SK-N-SH treated with all-trans-retinoic acid at 6 μM for 48 hours (cell line): ENCODE measurements around the gene SEZ6L.
A peak's percentile ranks its signal among the peaks of the same experiment; 100 is the strongest.

ENCODE experiments used
- ATAC-seq: fragments of 200-7000 bp; cut with Tn5 transposase; 3 replicates; pipeline ENCODE4 v1.9.1; 2020; ENCODE audit warnings: mild to moderate bottlenecking, moderate library complexity
- ARNTL ChIP-seq: fragments of 450-650 bp; formaldehyde crosslinking; IDR thresholded peaks from 2 replicates; pipeline ENCODE4 v1.5.0; 2020; ENCODE audit warnings: low read depth, mild to moderate bottlenecking, moderate library complexity, borderline replicate concordance
- BACH2 ChIP-seq: fragments of 250-450 bp; sonication (Bioruptor Pico); IDR thresholded peaks from 2 replicates; pipeline ENCODE4 v1.9.0; 2021; ENCODE audit warnings: mild to moderate bottlenecking, borderline replicate concordance
- CSRNP3 ChIP-seq: fragments of 250-450 bp; sonication (Bioruptor Pico); IDR thresholded peaks from 2 replicates; pipeline ENCODE4 v1.5.1; 2021; ENCODE audit warnings: mild to moderate bottlenecking, moderate library complexity
- ESRRG ChIP-seq: fragments of 250-450 bp; sonication (Bioruptor Pico); IDR thresholded peaks from 2 replicates; pipeline ENCODE4 v1.6.1; 2021; ENCODE audit warnings: mild to moderate bottlenecking
- GLIS3 ChIP-seq: fragments of 250-450 bp; sonication (Bioruptor Pico); IDR thresholded peaks from 2 replicates; pipeline ENCODE4 v1.5.0; 2020; ENCODE audit warnings: mild to moderate bottlenecking, moderate library complexity
- ISL1 ChIP-seq: fragments of 250-450 bp; sonication (Bioruptor Pico); IDR thresholded peaks from 2 replicates; pipeline ENCODE4 v2.1.2; 2022; ENCODE audit warnings: mild to moderate bottlenecking, moderate library complexity
- OSR1 ChIP-seq: fragments of 250-450 bp; sonication (Bioruptor Pico); IDR thresholded peaks from 2 replicates; pipeline ENCODE4 v1.8.0; 2022; ENCODE audit warnings: moderate library complexity, mild to moderate bottlenecking, inconsistent platforms
- PATZ1 ChIP-seq: fragments of 250-450 bp; sonication (Bioruptor Pico); IDR thresholded peaks from 2 replicates; pipeline ENCODE4 v1.8.0; 2020; ENCODE audit warnings: mild to moderate bottlenecking, moderate library complexity, borderline replicate concordance
- PPARA ChIP-seq: fragments of 250-450 bp; sonication (Bioruptor Pico); IDR thresholded peaks from 2 replicates; pipeline ENCODE4 v1.5.0; 2020; ENCODE audit warnings: mild to moderate bottlenecking, borderline replicate concordance
- RARB ChIP-seq: fragments of 250-450 bp; sonication (Bioruptor Pico); IDR thresholded peaks from 2 replicates; pipeline ENCODE4 v1.8.0; 2021; ENCODE audit warnings: mild to moderate bottlenecking, moderate library complexity
- SNAI2 ChIP-seq: fragments of 250-450 bp; sonication (Bioruptor Pico); IDR thresholded peaks from 2 replicates; pipeline ENCODE4 v1.5.0; 2020; ENCODE audit warnings: mild to moderate bottlenecking, moderate library complexity
- TCF4 ChIP-seq: fragments of 250-450 bp; sonication (Bioruptor Pico); IDR thresholded peaks from 2 replicates; pipeline ENCODE4 v1.8.0; 2021; ENCODE audit warnings: mild to moderate bottlenecking, moderate library complexity, borderline replicate concordance
- ZC3H10 ChIP-seq: fragments of 250-450 bp; sonication (Bioruptor Pico); IDR thresholded peaks from 2 replicates; pipeline ENCODE4 v1.5.1; 2021; ENCODE audit warnings: mild to moderate bottlenecking, moderate library complexity
- ZFP3 ChIP-seq: fragments of 250-450 bp; sonication (Bioruptor Pico); IDR thresholded peaks from 2 replicates; pipeline ENCODE4 v1.5.0; 2020; ENCODE audit warnings: mild to moderate bottlenecking, moderate library complexity
- ZFP30 ChIP-seq: fragments of 450-650 bp; formaldehyde crosslinking; IDR thresholded peaks from 2 replicates; pipeline ENCODE4 v1.5.0; 2022; ENCODE audit warnings: mild to moderate bottlenecking, moderate library complexity
- ZNF70 ChIP-seq: fragments of 450-650 bp; formaldehyde crosslinking; IDR thresholded peaks from 2 replicates; pipeline ENCODE4 v1.5.0; 2020; ENCODE audit warnings: mild to moderate bottlenecking, moderate library complexity
- ZNF8 ChIP-seq: fragments of 450-650 bp; formaldehyde crosslinking; IDR thresholded peaks from 2 replicates; pipeline ENCODE4 v1.5.0; 2020; ENCODE audit warnings: mild to moderate bottlenecking, moderate library complexity
- TF ChIP-seq, protein P1 (sequence below): fragments of 250-450 bp; sonication (Bioruptor Pico); IDR thresholded peaks from 2 replicates; pipeline ENCODE4 v1.5.1; 2020; ENCODE audit warnings: low read depth, mild to moderate bottlenecking, moderate library complexity
- TF ChIP-seq, protein P2 (sequence below): fragments of 250-450 bp; sonication (Bioruptor Pico); IDR thresholded peaks from 2 replicates; pipeline ENCODE4 v1.8.0; 2021; ENCODE audit warnings: low read depth, mild to moderate bottlenecking, moderate library complexity, borderline replicate concordance

SEZ6L gene

DNA sequence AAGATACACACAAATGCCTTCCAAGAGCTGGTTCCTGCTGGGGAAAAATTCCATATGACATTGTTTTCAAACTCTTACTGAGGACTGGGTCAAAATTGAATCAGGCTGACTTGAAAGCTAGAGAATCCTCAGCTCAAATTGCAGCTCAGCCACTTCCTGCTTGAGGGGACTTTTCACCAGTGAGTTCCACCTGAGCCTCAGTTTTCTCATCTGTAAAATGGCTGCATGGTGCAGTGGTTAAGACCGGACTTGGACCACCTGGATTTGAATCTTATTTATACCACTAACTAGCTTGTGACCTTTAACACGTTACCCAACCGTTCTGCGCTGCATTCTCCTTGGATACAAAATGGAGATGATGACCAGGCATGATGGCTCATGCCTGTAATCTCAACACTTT, 189.9 kb downstream of the SEZ6L start:
- no peak for ATAC-seq
- TF ChIP-seq ARNTL (CRISPR knock-in tag) (no peak), SNAI2 (CRISPR knock-in tag) (no peak), PATZ1 (CRISPR knock-in tag) (no peak), ZNF8 (CRISPR knock-in tag) (no peak), GLIS3 (CRISPR knock-in tag) (no peak), RARB (CRISPR knock-in tag) (no peak), ZNF70 (CRISPR knock-in tag) (no peak), PPARA (CRISPR knock-in tag) (no peak), OSR1 (CRISPR knock-in tag) (no peak), ISL1 (no peak), BACH2 (CRISPR knock-in tag) (no peak), CSRNP3 (CRISPR knock-in tag) (no peak)
- TF ChIP-seq, protein P1, sequence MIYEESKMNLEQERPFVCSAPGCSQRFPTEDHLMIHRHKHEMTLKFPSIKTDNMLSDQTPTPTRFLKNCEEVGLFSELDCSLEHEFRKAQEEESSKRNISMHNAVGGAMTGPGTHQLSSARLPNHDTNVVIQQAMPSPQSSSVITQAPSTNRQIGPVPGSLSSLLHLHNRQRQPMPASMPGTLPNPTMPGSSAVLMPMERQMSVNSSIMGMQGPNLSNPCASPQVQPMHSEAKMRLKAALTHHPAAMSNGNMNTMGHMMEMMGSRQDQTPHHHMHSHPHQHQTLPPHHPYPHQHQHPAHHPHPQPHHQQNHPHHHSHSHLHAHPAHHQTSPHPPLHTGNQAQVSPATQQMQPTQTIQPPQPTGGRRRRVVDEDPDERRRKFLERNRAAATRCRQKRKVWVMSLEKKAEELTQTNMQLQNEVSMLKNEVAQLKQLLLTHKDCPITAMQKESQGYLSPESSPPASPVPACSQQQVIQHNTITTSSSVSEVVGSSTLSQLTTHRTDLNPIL: no peak

- TF ChIP-seq GLIS3 (CRISPR knock-in tag) (no peak), ZFP3 (no peak), CSRNP3 (CRISPR knock-in tag) (no peak), ESRRG (no peak), RARB (CRISPR knock-in tag) (no peak), ZNF8 (CRISPR knock-in tag) (no peak), ISL1 (no peak), TCF4 (CRISPR knock-in tag) (no peak)
- TF ChIP-seq, protein P1: no peak
- peak; percentile 69 for ATAC-seq
These were observed 191.1 kb downstream of the SEZ6L start for GRCh38 chr22:26360169-26360885.

GRCh38 chr22:26362471-26362870, 193.2 kb downstream of the SEZ6L start:
- TF ChIP-seq, protein P1: no peak
- TF ChIP-seq GLIS3 (CRISPR knock-in tag): no peak
- TF ChIP-seq ZFP30 (CRISPR knock-in tag): no peak
- TF ChIP-seq TCF4 (CRISPR knock-in tag): no peak
- TF ChIP-seq OSR1 (CRISPR knock-in tag): no peak
- no peak for TF ChIP-seq RARB (CRISPR knock-in tag)
- TF ChIP-seq ISL1: no peak
- TF ChIP-seq PPARA (CRISPR knock-in tag): no peak
- no peak for TF ChIP-seq ZC3H10 (CRISPR knock-in tag)
- TF ChIP-seq, protein P2, sequence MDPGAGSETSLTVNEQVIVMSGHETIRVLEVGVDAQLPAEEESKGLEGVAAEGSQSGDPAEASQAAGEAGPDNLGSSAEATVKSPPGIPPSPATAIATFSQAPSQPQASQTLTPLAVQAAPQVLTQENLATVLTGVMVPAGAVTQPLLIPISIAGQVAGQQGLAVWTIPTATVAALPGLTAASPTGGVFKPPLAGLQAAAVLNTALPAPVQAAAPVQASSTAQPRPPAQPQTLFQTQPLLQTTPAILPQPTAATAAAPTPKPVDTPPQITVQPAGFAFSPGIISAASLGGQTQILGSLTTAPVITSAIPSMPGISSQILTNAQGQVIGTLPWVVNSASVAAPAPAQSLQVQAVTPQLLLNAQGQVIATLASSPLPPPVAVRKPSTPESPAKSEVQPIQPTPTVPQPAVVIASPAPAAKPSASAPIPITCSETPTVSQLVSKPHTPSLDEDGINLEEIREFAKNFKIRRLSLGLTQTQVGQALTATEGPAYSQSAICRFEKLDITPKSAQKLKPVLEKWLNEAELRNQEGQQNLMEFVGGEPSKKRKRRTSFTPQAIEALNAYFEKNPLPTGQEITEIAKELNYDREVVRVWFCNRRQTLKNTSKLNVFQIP (CRISPR knock-in tag): no peak
- TF ChIP-seq ESRRG: no peak
- no peak for TF ChIP-seq ZNF70 (CRISPR knock-in tag)
- no peak for ATAC-seq
